Upper lobe of left lung (tissue), 6 donors: ENCODE data around the gene MFSD6. TPM values are rescaled to one million over a fixed set of nuclear protein-coding genes. Genes with fewer than 3 reads are reported as not detected.
A peak's percentile ranks its signal among the peaks of the same experiment; 100 is the strongest.

Experiments used
- ATAC-seq, 2 donors: fragments of 200-7000 bp; cut with Tn5 transposase; one replicate each; pipeline ENCODE4 v1.9.1; 2022; ENCODE audit warnings: mild to moderate bottlenecking in 2 of 2, moderate library complexity in 2 of 2; ENCODE audit not compliant: low FRiP score in 2 of 2
- DNase-seq, 2 donors: peaks; one replicate each; pipeline ENCODE4 v3.0.0-alpha.2; 2019 to 2020
- H3K27ac ChIP-seq, 4 donors: fragments of 200-600 bp; sonication (generic); one replicate each; pipeline ENCODE4 v1.5.1; 2016 to 2019
- H3K27me3 ChIP-seq, 4 donors: fragments of 200-600 bp; sonication (generic); one replicate each; pipeline ENCODE4 v1.5.1; 2017 to 2019
- H3K36me3 ChIP-seq, 4 donors: fragments of 200-600 bp; sonication (generic); one replicate each; pipeline ENCODE4 v1.5.1; 2016 to 2019
- H3K4me1 ChIP-seq, 4 donors: fragments of 200-600 bp; sonication (generic); one replicate each; pipeline ENCODE4 v1.5.1; 2018 to 2019
- H3K4me3 ChIP-seq, 4 donors: fragments of 200-600 bp; sonication (generic); one replicate each; pipeline ENCODE4 v1.5.1; 2017 to 2019; ENCODE audit warnings: mild to moderate bottlenecking in 2 of 4, moderate library complexity in 1 of 4
- H3K9me3 ChIP-seq, 4 donors: fragments of 200-600 bp; sonication (generic); one replicate each; pipeline ENCODE4 v1.5.1; 2018 to 2019
- EP300 ChIP-seq, 4 donors: sonication (generic); formaldehyde crosslinking; IDR thresholded peaks; one replicate each; pipeline ENCODE4 v1.5.1; 2017; ENCODE audit warnings: antibody characterized with exemption in 4 of 4, control low read depth in 2 of 4
- POLR2A ChIP-seq, 4 donors: fragments of 450-650 bp; IDR thresholded peaks; one replicate each; pipeline ENCODE4 v1.5.1; 2016 to 2017; ENCODE audit warnings: antibody characterized with exemption in 4 of 4, mild to moderate bottlenecking in 2 of 4
- POLR2AphosphoS5 ChIP-seq, 2 donors: sonication (generic); formaldehyde crosslinking; IDR thresholded peaks; one replicate each; pipeline ENCODE4 v1.5.1; 2017; ENCODE audit warnings: antibody characterized with exemption in 2 of 2
- WGBS, 2 donors: methylation state at CpG; one replicate each; pipeline ENCODE4 v1.1.5; 2017 to 2018; 5-methylcytosine and 5-hydroxymethylcytosine counted together
- total RNA-seq, 6 donors: library from RNA; depleted of rRNA in 4 of 6; stranded (reverse); fragments of >200 nt in 4 of 6; gene quantifications; one replicate each; pipeline versions ENCODE4 v1.1.0 to v1.2.1, GENCODE V29; 2016 to 2021
- TF ChIP-seq, protein P1 (sequence below), 6 experiments: fragments of 450-650 bp in 4 of 6; fragments of 200-600 bp in 2 of 6; sonication (generic) in 2 of 6; IDR thresholded peaks; one replicate each; pipeline ENCODE4 v1.5.1; 2016 to 2019; ENCODE audit warnings: antibody characterized with exemption in 6 of 6
- donor health status: DM: no; HTN: no; CAD: no; lungs with moderate emphysema.
- donor health status: DM: no; HTN: yes; CAD: no; lungs with severe emphysema.

Gene MFSD6
- total RNA-seq, 6 donors from 2014 or later: 46.9 to 136 (median 80.4) TPM

DNA sequence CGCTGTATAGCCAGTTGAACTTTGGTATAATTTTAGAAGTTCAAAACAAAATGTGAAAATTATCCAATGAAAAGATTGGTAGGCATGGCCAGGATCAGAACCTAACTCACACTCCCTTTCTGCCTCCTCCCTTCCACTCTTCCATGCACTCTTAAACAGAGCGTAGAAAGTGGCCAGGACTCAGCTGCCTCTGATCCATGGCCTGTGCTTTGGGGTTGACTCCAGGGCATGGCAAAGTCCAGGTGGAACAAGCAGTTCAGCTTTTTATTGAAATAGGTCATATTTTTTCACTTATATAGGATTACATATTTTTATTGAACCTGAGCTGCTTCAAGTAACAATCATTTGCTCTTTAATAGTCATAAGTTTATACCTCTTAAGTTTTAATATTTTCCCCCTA, 38.5 kb upstream of the MFSD6 start:
- WGBS, 2 donors: 97 to 99% methylated on average over 2 of the region's 2 CpGs
- DNase-seq (no peak), ATAC-seq (no peak)
- no peak overlapping the region for H3K4me3 ChIP-seq
- TF ChIP-seq POLR2AphosphoS5 (IDR thresholded peaks at IDR 0.05) (no peak), EP300 (IDR thresholded peaks at IDR 0.05) (no peak), POLR2A (IDR thresholded peaks at IDR 0.05) (no peak)
- TF ChIP-seq, protein P1, sequence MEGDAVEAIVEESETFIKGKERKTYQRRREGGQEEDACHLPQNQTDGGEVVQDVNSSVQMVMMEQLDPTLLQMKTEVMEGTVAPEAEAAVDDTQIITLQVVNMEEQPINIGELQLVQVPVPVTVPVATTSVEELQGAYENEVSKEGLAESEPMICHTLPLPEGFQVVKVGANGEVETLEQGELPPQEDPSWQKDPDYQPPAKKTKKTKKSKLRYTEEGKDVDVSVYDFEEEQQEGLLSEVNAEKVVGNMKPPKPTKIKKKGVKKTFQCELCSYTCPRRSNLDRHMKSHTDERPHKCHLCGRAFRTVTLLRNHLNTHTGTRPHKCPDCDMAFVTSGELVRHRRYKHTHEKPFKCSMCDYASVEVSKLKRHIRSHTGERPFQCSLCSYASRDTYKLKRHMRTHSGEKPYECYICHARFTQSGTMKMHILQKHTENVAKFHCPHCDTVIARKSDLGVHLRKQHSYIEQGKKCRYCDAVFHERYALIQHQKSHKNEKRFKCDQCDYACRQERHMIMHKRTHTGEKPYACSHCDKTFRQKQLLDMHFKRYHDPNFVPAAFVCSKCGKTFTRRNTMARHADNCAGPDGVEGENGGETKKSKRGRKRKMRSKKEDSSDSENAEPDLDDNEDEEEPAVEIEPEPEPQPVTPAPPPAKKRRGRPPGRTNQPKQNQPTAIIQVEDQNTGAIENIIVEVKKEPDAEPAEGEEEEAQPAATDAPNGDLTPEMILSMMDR (IDR thresholded peaks at IDR 0.05): no peak
- no peaks in the 10 kb centered on the region for H3K27me3 ChIP-seq
- peaks cover 7 to 66% (median 18%) of the 10 kb centered on the region in 4 donors for H3K36me3 ChIP-seq
- H3K27ac ChIP-seq: no peak overlapping the region
- peaks cover 0 to 3% (median 0%) of the 10 kb centered on the region in 4 donors for H3K4me1 ChIP-seq
- no peaks in the 10 kb centered on the region for H3K9me3 ChIP-seq

DNA sequence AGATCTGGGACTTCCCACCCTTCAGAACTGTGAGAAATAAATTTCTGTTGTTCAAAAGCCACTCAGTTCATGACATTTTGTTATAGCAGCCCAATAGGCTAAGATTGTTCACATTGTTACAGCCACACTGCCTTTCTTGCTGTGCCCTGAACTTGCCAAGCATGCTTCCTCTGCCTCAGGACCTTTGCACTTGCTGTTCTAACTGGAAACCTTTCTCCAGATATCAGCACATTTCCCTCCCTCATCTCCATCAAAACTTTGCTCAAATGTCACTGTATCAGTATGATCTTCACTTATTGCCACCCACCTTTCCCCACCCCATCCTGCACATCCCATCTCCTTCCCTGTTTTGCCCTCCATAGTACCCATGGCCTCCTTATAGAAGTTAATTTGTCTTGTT, 32.1 kb upstream of the MFSD6 start:
- Histone ChIP-seq H3K27me3 (no peaks in the 10 kb centered on the region), H3K27ac (no peak overlapping the region), H3K4me1 (peaks cover 0 to 3% (median 0%) of the 10 kb centered on the region in 4 donors), H3K36me3 (peaks cover 0 to 6% (median 1%) of the 10 kb centered on the region in 4 donors), H3K9me3 (no peaks in the 10 kb centered on the region), H3K4me3 (no peak overlapping the region)
- no peak for ATAC-seq
- no peak for DNase-seq
- TF ChIP-seq, protein P1 (IDR thresholded peaks at IDR 0.05): no peak
- no peak for TF ChIP-seq POLR2AphosphoS5 (IDR thresholded peaks at IDR 0.05)
- TF ChIP-seq POLR2A (IDR thresholded peaks at IDR 0.05): no peak
- no peak for TF ChIP-seq EP300 (IDR thresholded peaks at IDR 0.05)

DNA sequence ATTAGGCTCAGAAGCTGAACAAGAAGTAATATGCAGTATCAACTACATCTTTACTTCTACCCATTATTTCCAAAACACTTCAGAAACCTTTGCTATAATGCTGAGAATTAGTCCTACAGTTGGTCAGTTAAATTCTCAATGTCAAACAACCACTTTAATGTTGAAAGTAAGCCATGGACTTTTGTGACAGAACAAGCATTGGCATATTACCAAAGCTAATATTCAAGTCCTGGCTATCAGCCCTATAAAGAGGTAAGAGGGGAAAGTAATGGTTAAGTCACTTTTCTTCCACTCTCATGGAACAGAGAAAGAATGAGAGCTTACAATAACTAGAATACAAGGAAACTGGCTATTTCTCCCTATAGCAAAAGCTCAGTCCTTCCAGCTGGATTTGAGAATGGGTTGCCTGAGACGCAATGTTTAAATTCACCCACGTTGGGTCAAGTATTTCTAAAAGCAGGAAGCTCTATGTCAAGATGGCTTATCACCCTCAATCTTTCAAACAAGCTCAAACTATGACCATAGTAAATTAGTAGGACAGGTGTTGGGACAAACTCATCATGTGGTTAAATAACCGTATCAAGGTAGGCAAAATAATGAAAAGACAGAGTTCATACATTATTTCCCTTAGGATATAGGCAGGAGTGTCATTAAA, 31.4 kb upstream of the MFSD6 start:
- WGBS, 2 donors: 58 to 60% methylated on average over 3 of the region's 3 CpGs
- H3K4me3 ChIP-seq: no peak overlapping the region
- H3K9me3 ChIP-seq: no peaks in the 10 kb centered on the region
- ATAC-seq (no peak), DNase-seq (no peak)
- TF ChIP-seq EP300 (IDR thresholded peaks at IDR 0.05) (no peak), POLR2A (IDR thresholded peaks at IDR 0.05) (no peak), POLR2AphosphoS5 (IDR thresholded peaks at IDR 0.05) (no peak)
- TF ChIP-seq, protein P1 (IDR thresholded peaks at IDR 0.05): no peak
- peaks cover 0 to 3% (median 0%) of the 10 kb centered on the region in 4 donors for H3K4me1 ChIP-seq
- H3K36me3 ChIP-seq: peaks cover 0 to under 1% (median 0%) of the 10 kb centered on the region in 4 donors
- H3K27ac ChIP-seq: no peak overlapping the region
- H3K27me3 ChIP-seq: no peaks in the 10 kb centered on the region

DNA sequence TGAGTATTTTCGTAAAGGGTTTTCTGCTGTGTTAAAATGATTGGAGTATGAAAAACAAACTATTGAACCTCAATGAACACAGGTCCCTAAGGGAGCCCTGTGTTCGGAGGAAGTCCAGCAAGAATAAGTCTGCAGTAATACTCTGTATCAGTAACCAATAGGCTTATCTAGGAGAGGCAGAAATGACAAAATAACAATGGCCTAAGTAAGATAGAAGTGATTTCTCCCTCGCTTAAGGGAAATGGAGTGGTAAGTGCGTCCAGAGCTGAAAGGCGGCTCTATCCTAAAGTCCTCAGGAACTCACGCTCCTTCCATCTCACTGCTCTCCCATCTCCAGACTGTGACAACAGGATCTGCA, 29.3 kb upstream of the MFSD6 start:
- ATAC-seq (peak in 1 of 2 donors; percentile 28), DNase-seq (no peak)
- whole genome bisulfite sequencing, 2 donors: 76 to 81% methylated on average over 6 of the region's 6 CpGs
- TF ChIP-seq POLR2AphosphoS5 (IDR thresholded peaks at IDR 0.05): no peak
- no peak for TF ChIP-seq POLR2A (IDR thresholded peaks at IDR 0.05)
- TF ChIP-seq EP300 (IDR thresholded peaks at IDR 0.05): no peak
- TF ChIP-seq, protein P1 (IDR thresholded peaks at IDR 0.05): no peak
- Histone ChIP-seq H3K9me3 (no peaks in the 10 kb centered on the region), H3K36me3 (no peaks in the 10 kb centered on the region), H3K27me3 (no peaks in the 10 kb centered on the region), H3K4me1 (no peaks in the 10 kb centered on the region), H3K27ac (no peak overlapping the region), H3K4me3 (no peak overlapping the region)
